Gastroesophageal sphincter (tissue), 3 donors: ENCODE measurements around the gene SND1.

Source experiments
- EP300 ChIP-seq: sonication (generic); formaldehyde crosslinking; IDR thresholded peaks from one replicate; pipeline ENCODE4 v1.6.1; 2017; ENCODE audit warnings: antibody characterized with exemption, mild to moderate bottlenecking
- POLR2A ChIP-seq, 2 donors: fragments of 450-650 bp; IDR thresholded peaks; one replicate each; pipeline ENCODE4 v1.6.1; 2017; ENCODE audit warnings: antibody characterized with exemption in 2 of 2, mild to moderate bottlenecking in 2 of 2, moderate library complexity in 1 of 2
- POLR2AphosphoS5 ChIP-seq: sonication (generic); formaldehyde crosslinking; IDR thresholded peaks from one replicate; pipeline ENCODE4 v1.6.1; 2017; ENCODE audit warnings: antibody characterized with exemption
- TF ChIP-seq, protein P1 (sequence below), 4 experiments: fragments of 200-600 bp in 2 of 4; fragments of 450-650 bp in 2 of 4; sonication (generic) in 1 of 4; IDR thresholded peaks; one replicate each; pipeline ENCODE4 v1.5.1; 2017 to 2019; ENCODE audit warnings: antibody characterized with exemption in 4 of 4, mild to moderate bottlenecking in 2 of 4, moderate library complexity in 2 of 4

DNA sequence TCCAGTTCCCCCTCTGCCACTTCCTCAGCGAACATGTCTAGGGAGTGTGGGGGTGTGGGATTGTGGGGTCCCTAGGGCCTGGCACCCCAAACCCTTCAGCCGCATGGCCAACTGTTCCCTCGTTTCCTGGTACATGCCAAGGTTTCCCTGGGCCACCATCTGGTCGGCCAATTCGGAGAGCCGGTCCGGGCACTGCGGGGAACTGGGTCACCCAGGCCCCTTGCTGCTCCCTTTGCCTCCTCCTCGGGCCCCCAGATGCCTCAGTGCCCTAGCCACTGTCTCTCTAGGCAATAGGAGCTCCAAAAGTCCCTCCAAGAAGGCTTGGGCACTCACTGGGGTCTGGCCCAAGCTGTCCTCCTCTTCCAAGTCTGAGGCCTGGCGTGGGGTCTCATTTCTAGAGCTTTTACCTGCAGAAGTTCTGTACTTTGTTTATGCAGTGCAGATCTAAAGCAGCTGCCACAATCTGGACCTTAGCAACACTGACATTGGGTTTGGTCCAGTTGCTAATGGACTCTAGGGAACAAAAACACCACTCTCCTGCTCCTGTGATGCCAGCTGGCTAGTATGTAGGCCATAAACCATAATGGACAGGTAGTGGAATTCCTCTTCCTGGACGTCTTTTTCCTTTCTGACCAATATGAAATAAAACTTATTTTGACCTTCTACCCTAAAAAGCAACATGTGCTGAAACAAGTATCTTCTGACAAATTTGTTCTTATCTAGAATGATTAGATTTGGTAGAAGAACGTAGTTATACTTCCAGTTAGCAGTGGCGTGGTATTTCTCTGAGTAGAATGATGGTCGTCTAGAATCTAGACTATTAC, 206.3 kb downstream of the SND1 start:
- TF ChIP-seq POLR2A (IDR thresholded peaks at IDR 0.05) (no peak), POLR2AphosphoS5 (peak; percentile 63), EP300 (no peak)
- TF ChIP-seq, protein P1, sequence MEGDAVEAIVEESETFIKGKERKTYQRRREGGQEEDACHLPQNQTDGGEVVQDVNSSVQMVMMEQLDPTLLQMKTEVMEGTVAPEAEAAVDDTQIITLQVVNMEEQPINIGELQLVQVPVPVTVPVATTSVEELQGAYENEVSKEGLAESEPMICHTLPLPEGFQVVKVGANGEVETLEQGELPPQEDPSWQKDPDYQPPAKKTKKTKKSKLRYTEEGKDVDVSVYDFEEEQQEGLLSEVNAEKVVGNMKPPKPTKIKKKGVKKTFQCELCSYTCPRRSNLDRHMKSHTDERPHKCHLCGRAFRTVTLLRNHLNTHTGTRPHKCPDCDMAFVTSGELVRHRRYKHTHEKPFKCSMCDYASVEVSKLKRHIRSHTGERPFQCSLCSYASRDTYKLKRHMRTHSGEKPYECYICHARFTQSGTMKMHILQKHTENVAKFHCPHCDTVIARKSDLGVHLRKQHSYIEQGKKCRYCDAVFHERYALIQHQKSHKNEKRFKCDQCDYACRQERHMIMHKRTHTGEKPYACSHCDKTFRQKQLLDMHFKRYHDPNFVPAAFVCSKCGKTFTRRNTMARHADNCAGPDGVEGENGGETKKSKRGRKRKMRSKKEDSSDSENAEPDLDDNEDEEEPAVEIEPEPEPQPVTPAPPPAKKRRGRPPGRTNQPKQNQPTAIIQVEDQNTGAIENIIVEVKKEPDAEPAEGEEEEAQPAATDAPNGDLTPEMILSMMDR (IDR thresholded peaks at IDR 0.05) = no peak
